NCI-H2081 (cell line): ENCODE data around the gene PCDH7.

Source experiments
- DNase-seq, 2 experiments: peaks; one replicate each; lab custom pipeline; 2025; lab: John Stamatoyannopoulos, UW

The PCDH7 gene, protein sequence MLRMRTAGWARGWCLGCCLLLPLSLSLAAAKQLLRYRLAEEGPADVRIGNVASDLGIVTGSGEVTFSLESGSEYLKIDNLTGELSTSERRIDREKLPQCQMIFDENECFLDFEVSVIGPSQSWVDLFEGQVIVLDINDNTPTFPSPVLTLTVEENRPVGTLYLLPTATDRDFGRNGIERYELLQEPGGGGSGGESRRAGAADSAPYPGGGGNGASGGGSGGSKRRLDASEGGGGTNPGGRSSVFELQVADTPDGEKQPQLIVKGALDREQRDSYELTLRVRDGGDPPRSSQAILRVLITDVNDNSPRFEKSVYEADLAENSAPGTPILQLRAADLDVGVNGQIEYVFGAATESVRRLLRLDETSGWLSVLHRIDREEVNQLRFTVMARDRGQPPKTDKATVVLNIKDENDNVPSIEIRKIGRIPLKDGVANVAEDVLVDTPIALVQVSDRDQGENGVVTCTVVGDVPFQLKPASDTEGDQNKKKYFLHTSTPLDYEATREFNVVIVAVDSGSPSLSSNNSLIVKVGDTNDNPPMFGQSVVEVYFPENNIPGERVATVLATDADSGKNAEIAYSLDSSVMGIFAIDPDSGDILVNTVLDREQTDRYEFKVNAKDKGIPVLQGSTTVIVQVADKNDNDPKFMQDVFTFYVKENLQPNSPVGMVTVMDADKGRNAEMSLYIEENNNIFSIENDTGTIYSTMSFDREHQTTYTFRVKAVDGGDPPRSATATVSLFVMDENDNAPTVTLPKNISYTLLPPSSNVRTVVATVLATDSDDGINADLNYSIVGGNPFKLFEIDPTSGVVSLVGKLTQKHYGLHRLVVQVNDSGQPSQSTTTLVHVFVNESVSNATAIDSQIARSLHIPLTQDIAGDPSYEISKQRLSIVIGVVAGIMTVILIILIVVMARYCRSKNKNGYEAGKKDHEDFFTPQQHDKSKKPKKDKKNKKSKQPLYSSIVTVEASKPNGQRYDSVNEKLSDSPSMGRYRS (N-terminal part only)

GRCh38 chr4:30720021-30720660, at the start of gene PCDH7:
TSS of gene PCDH7 (plus strand) at chr4:30720369. CDS start at chr4:30721423, 1,054 bp downstream.
- DNase-seq = peak; percentile 36 to 60

DNA sequence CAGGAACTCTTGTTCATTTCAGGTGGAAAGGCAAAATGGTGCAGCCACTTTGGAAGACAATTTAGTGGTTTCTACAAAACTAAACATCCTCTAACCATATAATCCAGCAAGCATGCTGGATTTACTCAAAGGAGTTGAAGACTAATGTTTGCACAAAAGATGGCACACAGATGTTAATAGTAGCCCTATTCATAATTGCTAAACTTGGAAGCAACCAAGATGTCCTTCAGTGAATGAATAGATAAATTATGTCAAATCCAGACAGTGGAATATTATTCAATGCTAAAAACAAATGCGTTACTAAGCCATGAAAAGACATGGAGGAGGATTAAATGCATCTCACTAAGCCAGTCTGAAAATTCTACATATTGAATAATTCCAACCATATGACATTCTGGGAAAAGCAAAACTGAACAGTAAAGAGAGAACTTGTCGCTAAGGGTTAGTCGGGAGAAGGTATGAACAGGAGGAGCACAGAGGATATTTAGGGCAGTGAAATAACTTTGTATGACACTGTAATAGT, 48.2 kb upstream of the PCDH7 start:
- no peak for DNase-seq

- DNase-seq = no peak
Observed at GRCh38 chr4:30696191-30696590, 24.0 kb upstream of the PCDH7 start.

- DNase-seq = peak; percentile 38 to 46
Observed at GRCh38 chr4:30714408-30715031, 5.6 kb upstream of the PCDH7 start.

GRCh38 chr4:30716158-30716557, 4.0 kb upstream of the PCDH7 start:
- peak in 1 of 2 experiments; percentile 41 for DNase-seq

DNA sequence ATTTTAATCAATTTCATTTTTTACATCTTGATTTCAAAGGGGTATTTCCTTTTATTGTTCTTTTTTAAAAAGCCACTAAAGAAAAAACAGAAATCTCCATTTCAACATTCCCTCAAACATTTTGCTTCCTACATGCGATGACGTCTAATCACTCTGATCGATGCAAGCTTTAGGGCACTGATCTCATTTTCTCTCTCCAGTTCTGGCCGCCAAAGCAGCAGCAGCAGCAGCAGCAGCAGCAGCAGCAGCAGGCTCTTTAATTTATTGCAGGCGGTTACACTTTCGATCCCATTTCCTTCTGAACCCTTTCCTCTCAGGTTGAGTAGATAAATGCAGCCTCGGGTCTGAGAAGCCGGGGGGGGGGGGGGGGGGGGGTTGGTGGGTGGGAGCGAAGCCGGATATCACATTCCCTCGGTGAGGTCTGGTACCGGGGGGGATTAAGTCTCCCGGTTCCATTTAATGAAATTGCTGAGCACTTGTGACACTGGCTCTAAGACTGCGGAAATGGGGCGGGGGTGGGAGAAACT, 3.4 kb upstream of the PCDH7 start:
- DNase-seq = peak in 1 of 2 experiments; percentile 38

DNA sequence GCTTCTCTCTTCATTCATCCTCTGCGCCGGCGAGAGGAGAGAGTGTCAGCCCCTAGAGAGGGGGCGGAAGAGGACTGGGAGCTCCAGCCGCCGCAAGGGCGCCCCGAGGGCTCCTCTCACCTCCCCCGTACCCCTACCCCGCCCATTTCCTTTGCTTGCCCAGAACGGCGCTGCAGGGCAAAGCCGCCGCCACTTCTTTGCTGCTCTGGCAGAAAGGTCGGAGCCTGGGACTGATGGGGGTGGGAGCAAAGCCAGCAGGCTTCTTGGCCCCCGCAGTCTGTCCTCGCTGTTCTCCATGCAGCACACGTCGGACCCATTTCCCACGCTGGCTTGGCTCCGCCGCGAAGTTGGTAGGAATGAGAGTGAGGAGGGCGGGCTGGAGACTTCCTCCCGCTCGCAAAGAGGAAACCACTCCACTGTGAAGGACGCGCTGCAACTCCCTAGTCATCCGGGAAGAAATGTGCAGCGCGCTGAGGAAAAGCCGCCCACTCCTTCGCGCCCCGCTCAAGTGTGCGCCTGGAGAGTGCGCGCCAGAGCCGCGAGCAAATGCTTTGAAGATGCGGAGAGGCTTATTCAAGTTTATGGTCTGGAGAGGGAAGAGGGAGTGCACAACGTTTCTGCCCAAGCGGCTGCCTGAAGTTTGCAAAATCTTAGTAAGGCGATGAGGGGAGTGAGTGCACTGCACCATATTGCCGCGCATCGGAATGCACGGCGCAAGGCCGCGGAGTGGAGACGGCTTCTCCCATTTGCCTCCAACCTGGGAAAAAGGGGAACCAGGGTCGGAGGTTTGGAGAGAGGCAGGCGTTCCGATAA, 2.8 kb upstream of the PCDH7 start:
- DNase-seq = peak in 1 of 2 experiments; percentile 44

GRCh38 chr4:30718021-30718542, 2.1 kb upstream of the PCDH7 start:
- DNase-seq = peak; percentile 33 to 45

DNA sequence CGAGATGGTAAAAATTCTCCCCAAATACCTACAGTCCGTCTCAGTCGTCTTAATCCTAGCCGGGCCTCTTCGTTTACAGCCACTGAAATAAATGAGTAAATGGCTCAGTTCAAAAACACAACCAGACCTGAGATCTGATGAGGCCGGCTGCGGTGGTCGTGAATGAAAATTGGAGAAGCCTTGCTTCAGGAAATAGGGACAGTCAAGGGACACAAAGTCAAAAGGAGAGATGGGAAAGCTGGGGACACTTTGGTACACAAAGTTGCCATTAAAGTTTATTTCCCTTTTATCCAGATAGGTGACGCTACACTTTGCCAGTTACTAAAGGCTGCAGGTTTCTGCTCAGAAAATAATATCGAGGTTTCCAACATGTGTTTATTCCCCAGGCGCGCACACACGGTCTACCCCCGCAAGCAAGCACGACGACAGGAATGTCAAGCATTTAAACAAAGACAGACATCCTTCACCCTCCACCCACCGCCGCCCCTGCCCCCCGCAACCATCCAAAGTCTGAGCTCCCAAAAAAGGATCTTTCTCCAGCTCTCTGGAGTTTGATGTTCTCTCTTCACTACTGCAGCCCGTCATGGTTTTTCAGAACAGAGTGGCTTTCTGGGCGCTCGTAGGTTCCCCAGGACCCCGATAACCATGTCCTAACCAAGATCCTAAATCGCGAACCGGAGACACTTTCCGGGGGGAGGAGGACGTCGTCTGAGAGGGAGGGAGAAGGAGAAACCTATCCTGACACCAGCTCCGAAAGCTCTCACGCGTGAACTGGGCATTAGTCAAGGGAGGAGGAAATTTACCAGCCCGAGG, 1.3 kb upstream of the PCDH7 start:
- DNase-seq = no peak

DNA sequence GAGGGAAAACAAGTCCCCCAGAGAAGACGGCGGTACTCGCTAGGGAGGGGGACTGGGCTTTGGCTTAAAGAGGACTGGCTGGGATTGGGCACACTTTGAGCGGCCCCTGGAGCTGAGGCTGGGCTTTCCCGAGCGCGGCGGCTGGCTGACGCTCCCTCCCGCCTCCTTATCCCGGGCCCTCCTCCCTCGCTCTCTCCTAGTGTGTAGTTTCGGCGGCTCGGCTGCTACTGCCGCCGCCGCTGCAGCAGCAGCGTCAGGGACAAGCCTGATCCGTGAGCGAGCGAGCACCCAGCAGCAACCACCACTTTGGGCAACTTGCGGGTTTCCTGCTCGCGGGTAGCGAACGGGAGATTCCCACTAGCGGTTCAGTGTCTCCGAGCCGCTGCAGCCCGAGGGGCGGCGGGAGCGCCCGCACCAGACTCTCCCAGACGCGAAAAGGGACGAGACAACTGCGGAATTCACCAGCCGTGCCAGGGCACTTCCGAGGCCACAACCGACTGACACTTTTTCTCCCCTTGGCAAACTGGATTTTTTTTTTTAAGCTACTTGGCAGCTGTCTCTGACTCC, 632 bp upstream of the PCDH7 start:
- peak; percentile 42 to 64 for DNase-seq

DNA sequence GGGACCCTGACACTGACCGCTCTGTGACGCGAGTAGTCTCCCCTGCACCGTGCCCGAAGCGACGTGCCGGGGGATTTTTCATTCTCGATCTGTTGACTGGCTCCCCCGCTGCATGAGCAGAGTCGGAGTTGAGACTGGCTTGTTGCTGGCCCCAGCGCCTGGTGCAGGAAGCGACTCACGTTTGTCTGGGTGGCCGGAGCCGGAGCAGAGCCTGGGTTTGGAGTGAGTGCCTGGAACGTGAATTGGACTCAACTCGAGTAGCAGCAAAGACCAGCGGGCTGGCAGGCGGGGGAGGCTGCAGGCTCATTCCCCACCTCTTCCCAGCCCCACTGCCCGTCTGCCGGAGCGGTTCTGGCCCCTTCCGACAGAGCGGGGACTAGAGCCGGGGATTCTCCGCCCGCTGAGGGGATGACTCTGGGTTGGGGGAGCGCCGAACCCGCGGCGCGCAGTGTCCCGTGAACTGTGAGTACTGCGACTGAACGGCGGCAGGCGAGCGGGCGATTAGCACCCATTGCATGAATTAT, 554 bp downstream of the PCDH7 start:
- DNase-seq = peak in 1 of 2 experiments; percentile 47

DNA sequence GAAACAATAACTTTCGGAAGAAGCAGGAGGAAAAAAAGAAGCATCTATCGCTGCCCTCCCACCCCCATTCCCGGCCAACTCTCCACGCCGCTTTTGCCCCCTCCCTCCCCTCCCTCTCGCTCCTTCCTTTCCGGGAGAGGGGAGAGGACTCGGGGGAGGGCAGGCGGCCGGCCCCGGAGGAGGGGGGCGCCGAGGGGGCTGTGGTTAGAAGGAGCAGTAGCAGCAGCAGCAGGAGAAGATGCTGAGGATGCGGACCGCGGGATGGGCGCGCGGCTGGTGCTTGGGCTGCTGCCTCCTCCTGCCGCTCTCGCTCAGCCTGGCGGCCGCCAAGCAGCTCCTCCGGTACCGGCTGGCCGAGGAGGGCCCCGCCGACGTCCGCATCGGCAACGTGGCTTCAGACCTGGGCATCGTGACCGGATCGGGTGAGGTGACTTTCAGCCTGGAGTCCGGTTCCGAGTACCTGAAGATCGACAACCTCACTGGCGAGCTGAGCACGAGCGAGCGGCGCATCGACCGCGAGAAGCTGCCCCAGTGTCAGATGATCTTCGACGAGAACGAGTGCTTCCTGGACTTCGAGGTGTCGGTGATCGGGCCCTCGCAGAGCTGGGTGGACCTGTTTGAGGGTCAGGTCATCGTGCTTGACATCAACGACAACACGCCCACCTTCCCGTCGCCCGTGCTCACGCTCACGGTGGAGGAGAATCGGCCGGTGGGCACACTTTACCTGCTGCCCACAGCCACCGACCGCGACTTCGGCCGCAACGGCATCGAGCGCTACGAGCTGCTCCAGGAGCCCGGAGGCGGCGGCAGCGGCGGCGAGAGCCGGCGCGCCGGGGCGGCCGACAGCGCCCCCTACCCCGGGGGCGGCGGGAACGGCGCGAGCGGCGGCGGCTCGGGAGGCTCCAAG, 1.3 kb downstream of the PCDH7 start:
- DNase-seq = peak; percentile 32 to 65

GRCh38 chr4:30722092-30722358, 1.9 kb downstream of the PCDH7 start:
- no peak for DNase-seq

DNA sequence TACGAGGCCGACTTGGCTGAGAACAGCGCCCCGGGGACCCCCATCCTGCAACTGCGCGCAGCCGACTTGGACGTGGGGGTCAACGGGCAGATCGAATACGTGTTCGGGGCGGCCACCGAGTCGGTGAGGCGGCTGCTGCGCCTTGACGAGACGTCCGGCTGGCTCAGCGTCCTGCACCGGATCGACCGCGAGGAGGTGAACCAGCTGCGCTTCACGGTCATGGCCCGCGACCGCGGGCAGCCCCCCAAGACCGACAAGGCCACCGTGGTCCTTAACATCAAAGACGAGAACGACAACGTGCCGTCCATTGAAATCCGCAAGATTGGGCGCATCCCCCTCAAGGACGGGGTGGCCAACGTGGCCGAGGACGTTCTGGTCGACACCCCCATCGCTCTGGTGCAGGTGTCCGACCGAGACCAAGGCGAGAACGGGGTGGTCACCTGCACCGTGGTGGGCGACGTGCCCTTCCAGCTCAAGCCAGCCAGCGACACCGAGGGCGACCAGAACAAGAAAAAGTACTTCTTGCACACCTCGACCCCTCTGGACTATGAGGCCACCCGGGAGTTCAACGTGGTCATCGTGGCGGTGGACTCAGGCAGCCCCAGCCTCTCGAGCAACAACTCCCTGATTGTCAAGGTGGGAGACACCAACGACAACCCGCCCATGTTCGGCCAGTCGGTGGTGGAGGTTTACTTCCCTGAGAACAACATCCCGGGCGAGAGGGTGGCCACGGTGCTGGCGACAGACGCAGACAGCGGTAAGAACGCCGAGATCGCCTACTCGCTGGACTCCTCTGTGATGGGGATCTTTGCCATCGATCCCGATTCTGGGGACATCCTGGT, 2.4 kb downstream of the PCDH7 start:
- DNase-seq = no peak

DNA sequence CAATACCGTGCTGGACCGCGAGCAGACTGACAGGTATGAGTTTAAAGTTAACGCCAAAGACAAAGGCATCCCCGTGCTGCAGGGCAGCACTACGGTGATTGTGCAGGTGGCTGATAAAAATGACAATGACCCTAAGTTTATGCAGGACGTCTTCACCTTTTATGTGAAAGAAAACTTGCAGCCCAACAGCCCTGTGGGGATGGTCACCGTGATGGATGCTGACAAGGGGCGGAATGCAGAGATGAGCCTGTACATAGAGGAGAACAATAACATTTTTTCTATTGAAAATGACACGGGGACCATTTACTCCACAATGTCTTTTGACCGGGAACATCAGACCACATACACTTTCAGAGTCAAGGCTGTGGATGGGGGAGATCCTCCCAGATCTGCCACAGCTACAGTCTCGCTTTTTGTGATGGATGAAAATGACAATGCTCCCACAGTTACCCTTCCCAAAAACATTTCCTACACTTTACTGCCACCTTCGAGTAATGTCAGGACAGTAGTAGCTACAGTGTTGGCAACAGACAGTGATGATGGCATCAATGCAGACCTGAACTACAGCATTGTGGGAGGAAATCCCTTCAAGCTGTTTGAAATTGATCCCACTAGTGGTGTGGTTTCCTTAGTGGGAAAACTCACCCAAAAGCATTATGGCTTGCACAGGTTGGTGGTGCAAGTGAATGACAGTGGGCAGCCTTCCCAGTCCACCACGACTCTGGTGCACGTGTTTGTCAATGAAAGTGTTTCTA, 3.2 kb downstream of the PCDH7 start:
- no peak for DNase-seq

DNA sequence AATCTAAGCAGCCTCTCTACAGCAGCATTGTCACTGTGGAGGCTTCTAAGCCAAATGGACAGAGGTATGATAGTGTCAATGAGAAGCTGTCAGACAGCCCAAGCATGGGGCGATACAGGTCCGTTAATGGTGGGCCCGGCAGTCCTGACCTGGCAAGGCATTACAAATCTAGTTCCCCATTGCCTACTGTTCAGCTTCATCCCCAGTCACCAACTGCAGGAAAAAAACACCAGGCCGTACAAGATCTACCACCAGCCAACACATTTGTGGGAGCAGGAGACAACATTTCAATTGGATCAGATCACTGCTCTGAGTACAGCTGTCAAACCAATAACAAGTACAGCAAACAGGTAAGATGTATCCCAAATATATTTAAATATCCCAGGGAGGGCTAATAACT, 4.1 kb downstream of the PCDH7 start:
- no peak for DNase-seq
